IPS-18c (cell line): ENCODE data around the gene CCDC186.
A peak's percentile ranks its signal among the peaks of the same experiment; 100 is the strongest.
"Not testable (repeated sequence)": the region's sequence is repeated elsewhere in the genome, so short reads cannot be mapped to it uniquely, and the experiment has no call there.

Source experiments
- H3K4me3 ChIP-seq: 2 replicates; pipeline ENCODE4 v1.7.0; 2013; ENCODE audit warnings: low read depth, mild to moderate bottlenecking, low read length, moderate library complexity; ENCODE audit not compliant: insufficient read depth
- H3K9me3 ChIP-seq: one replicate; pipeline ENCODE4 v1.6.1; 2013; ENCODE audit warnings: mild to moderate bottlenecking, low read length, moderate library complexity; ENCODE audit not compliant: control insufficient read depth, insufficient read depth

Gene CCDC186

GRCh38 chr10:114179747-114180146 is 5.7 kb upstream of the CCDC186 start:
- Histone ChIP-seq H3K9me3 (peaks cover 2% of the 10 kb centered on the region), H3K4me3 (no peak overlapping the region)

- Histone ChIP-seq H3K4me3 (no peak within 1 kb of the TSS), H3K9me3 (peaks cover 2% of the 10 kb centered on the region)
Observed at GRCh38 chr10:114179148-114179547, 5.1 kb upstream of the CCDC186 start, which contains the start of gene TDRD1. TSS of gene TDRD1 (plus strand) at chr10:114179353. CDS start at chr10:114187832, 8,479 bp downstream.

- peaks cover 2% of the 10 kb centered on the region for H3K9me3 ChIP-seq
- no peak overlapping the region for H3K4me3 ChIP-seq
Observed at GRCh38 chr10:114176511-114176910, 2.5 kb upstream of the CCDC186 start.

GRCh38 chr10:114175667-114176066 is 1.7 kb upstream of the CCDC186 start:
- peaks cover 2% of the 10 kb centered on the region for H3K9me3 ChIP-seq
- H3K4me3 ChIP-seq: no peak overlapping the region

- peaks cover 2% of the 10 kb centered on the region for H3K9me3 ChIP-seq
Observed at GRCh38 chr10:114174695-114175188, 739 bp upstream of the CCDC186 start.

GRCh38 chr10:114173603-114173920 is 441 bp downstream of the CCDC186 start:
- Histone ChIP-seq H3K4me3 (peak overlapping the region; percentile 80), H3K9me3 (peaks cover 2% of the 10 kb centered on the region)

More at GRCh38 chr10:114174695-114175188, 739 bp upstream of the CCDC186 start:
- peak overlapping the region; percentile 80 for H3K4me3 ChIP-seq

- peak overlapping the region; percentile 80 for H3K4me3 ChIP-seq
Observed at GRCh38 chr10:114172776-114173602, 1.0 kb downstream of the CCDC186 start.

GRCh38 chr10:114172216-114172615 is 1.8 kb downstream of the CCDC186 start:
- Histone ChIP-seq H3K4me3 (no peak overlapping the region), H3K9me3 (peaks cover 2% of the 10 kb centered on the region)

More at GRCh38 chr10:114172776-114173602, 1.0 kb downstream of the CCDC186 start:
- peaks cover 2% of the 10 kb centered on the region for H3K9me3 ChIP-seq

- H3K9me3 ChIP-seq: no peaks in the 10 kb centered on the region
Observed at GRCh38 chr10:114168450-114169009, 5.5 kb downstream of the CCDC186 start.

GRCh38 chr10:114167985-114168384 is 6.0 kb downstream of the CCDC186 start:
- no peak overlapping the region for H3K4me3 ChIP-seq

More at GRCh38 chr10:114168450-114169009, 5.5 kb downstream of the CCDC186 start:
- no peak overlapping the region for H3K4me3 ChIP-seq

GRCh38 chr10:114166494-114166893 is 7.5 kb downstream of the CCDC186 start:
- H3K9me3 ChIP-seq: no peaks in the 10 kb centered on the region
- no peak overlapping the region for H3K4me3 ChIP-seq

More at GRCh38 chr10:114167985-114168384, 6.0 kb downstream of the CCDC186 start:
- no peaks in the 10 kb centered on the region for H3K9me3 ChIP-seq

- no peak overlapping the region for H3K4me3 ChIP-seq
- H3K9me3 ChIP-seq: no peaks in the 10 kb centered on the region
Observed at GRCh38 chr10:114166043-114166442, 8.0 kb downstream of the CCDC186 start.

GRCh38 chr10:114163062-114163461 is 10.9 kb downstream of the CCDC186 start:
- Histone ChIP-seq H3K9me3 (no peaks in the 10 kb centered on the region), H3K4me3 (no peak overlapping the region)

GRCh38 chr10:114157912-114158311 is 16.1 kb downstream of the CCDC186 start:
- no peak overlapping the region for H3K4me3 ChIP-seq
- H3K9me3 ChIP-seq: no peaks in the 10 kb centered on the region

GRCh38 chr10:114151892-114152291 is 22.1 kb downstream of the CCDC186 start:
- H3K4me3 ChIP-seq: no peak overlapping the region
- no peaks in the 10 kb centered on the region for H3K9me3 ChIP-seq

- Histone ChIP-seq H3K9me3 (no peaks in the 10 kb centered on the region), H3K4me3 (no peak overlapping the region)
Observed at GRCh38 chr10:114151486-114151885, 22.5 kb downstream of the CCDC186 start.

- H3K4me3 ChIP-seq: not testable (repeated sequence)
Observed at GRCh38 chr10:114149476-114149875, 24.5 kb downstream of the CCDC186 start.

GRCh38 chr10:114143160-114143559 is 30.8 kb downstream of the CCDC186 start:
- Histone ChIP-seq H3K4me3 (no peak overlapping the region), H3K9me3 (no peaks in the 10 kb centered on the region)

More at GRCh38 chr10:114149476-114149875, 24.5 kb downstream of the CCDC186 start:
- not testable (repeated sequence) for H3K9me3 ChIP-seq
